Measurements from ENCODE around the gene NVL. TPM values are rescaled to one million over a fixed set of nuclear protein-coding genes. Genes with fewer than 3 reads are reported as not detected.
A peak's percentile ranks its signal among the peaks of the same experiment; 100 is the strongest.

Gene NVL
- total RNA-seq, 1 experiment from 2014 or later = 33.4 TPM

DNA sequence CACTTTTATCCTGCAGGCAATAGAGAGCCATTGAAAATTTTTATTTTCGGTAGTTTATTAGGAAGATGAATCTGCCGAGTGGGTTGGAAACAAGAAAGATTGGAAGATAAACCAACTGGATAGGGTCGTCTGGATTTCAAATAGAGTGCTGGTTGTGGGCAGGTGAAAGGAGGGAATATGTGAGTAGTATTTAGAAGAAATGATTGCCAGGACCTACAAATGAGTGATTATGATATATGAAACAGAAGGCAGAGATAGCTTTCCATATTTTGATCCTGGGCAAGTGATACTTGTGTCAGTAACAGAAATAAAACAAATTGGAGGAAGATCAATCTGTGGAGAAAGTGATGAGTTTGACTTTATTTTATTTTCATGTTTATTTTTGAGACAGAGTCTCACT lies 29.2 kb upstream of the NVL start:
- ATAC-seq (no peak), DNase-seq (ENCODE audit: low spot score) (no peak)
- ChIA-PET CTCF (no interaction called here), POLR2A (no interaction called here)
- H3K4me1 Mint-ChIP-seq = peaks cover 20% of the 10 kb centered on the region
- TF ChIP-seq, protein P1, sequence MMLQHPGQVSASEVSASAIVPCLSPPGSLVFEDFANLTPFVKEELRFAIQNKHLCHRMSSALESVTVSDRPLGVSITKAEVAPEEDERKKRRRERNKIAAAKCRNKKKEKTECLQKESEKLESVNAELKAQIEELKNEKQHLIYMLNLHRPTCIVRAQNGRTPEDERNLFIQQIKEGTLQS (CRISPR knock-in tag; conservative IDR thresholded peaks at IDR 0.05) = no peak
- TF ChIP-seq, protein P2, sequence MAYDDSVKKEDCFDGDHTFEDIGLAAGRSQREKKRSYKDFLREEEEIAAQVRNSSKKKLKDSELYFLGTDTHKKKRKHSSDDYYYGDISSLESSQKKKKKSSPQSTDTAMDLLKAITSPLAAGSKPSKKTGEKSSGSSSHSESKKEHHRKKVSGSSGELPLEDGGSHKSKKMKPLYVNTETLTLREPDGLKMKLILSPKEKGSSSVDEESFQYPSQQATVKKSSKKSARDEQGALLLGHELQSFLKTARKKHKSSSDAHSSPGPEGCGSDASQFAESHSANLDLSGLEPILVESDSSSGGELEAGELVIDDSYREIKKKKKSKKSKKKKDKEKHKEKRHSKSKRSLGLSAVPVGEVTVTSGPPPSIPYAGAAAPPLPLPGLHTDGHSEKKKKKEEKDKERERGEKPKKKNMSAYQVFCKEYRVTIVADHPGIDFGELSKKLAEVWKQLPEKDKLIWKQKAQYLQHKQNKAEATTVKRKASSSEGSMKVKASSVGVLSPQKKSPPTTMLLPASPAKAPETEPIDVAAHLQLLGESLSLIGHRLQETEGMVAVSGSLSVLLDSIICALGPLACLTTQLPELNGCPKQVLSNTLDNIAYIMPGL (CRISPR knock-in tag; IDR thresholded peaks at IDR 0.05) = no peak
- peak overlapping the region; percentile 88 for H3K4me3 Mint-ChIP-seq
- peak overlapping the region; percentile 3; the same call in 1 of the 2 replicates for H3K27ac Mint-ChIP-seq
- H3K36me3 Mint-ChIP-seq = peaks cover 20% of the 10 kb centered on the region
- H3K9me3 Mint-ChIP-seq = no peaks in the 10 kb centered on the region
- H3K27me3 Mint-ChIP-seq (ENCODE audit: low read depth) = no peaks in the 10 kb centered on the region

DNA sequence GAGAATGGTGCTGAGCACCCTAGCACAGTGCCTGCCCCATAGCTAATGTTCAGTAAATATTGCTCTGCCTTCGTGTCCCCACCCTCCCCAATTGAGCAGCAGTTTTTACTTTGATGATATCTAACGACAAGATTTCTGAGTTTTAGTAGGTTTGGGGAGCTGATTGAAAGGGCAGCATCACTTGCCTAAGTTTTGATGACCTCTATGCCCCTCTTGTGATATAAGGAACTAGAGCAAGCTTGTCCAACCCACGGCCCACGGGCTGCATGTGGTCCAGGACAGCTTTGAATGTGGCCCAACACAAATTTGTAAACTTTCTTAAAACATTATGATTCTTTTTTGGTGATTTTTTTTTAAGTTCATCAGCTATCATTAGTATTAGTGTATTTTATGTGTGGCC lies 28.3 kb upstream of the NVL start:
- H3K27ac Mint-ChIP-seq = no peak overlapping the region
- DNase-seq (ENCODE audit: low spot score) (no peak), ATAC-seq (no peak)
- ChIA-PET POLR2A (interaction anchor here (1.2 kb wide), 1 partner anchor 8 kb away, joined by 3 read pairs; no protein-coding TSS in a partner anchor), CTCF (no interaction called here)
- peaks cover 5% of the 10 kb centered on the region for H3K9me3 Mint-ChIP-seq
- TF ChIP-seq, protein P3, sequence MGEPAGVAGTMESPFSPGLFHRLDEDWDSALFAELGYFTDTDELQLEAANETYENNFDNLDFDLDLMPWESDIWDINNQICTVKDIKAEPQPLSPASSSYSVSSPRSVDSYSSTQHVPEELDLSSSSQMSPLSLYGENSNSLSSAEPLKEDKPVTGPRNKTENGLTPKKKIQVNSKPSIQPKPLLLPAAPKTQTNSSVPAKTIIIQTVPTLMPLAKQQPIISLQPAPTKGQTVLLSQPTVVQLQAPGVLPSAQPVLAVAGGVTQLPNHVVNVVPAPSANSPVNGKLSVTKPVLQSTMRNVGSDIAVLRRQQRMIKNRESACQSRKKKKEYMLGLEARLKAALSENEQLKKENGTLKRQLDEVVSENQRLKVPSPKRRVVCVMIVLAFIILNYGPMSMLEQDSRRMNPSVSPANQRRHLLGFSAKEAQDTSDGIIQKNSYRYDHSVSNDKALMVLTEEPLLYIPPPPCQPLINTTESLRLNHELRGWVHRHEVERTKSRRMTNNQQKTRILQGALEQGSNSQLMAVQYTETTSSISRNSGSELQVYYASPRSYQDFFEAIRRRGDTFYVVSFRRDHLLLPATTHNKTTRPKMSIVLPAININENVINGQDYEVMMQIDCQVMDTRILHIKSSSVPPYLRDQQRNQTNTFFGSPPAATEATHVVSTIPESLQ (CRISPR knock-in tag; IDR thresholded peaks at IDR 0.05) = no peak
- TF ChIP-seq IRF2 (CRISPR knock-in tag; IDR thresholded peaks at IDR 0.05; ENCODE audit: borderline replicate concordance, low read depth) (no peak), MYBL2 (CRISPR knock-in tag; IDR thresholded peaks at IDR 0.05) (no peak)
- H3K36me3 Mint-ChIP-seq = peaks cover 14% of the 10 kb centered on the region
- peak overlapping the region; percentile 88 for H3K4me3 Mint-ChIP-seq
- H3K4me1 Mint-ChIP-seq = peaks cover 20% of the 10 kb centered on the region
- no peaks in the 10 kb centered on the region for H3K27me3 Mint-ChIP-seq (ENCODE audit: low read depth)

DNA sequence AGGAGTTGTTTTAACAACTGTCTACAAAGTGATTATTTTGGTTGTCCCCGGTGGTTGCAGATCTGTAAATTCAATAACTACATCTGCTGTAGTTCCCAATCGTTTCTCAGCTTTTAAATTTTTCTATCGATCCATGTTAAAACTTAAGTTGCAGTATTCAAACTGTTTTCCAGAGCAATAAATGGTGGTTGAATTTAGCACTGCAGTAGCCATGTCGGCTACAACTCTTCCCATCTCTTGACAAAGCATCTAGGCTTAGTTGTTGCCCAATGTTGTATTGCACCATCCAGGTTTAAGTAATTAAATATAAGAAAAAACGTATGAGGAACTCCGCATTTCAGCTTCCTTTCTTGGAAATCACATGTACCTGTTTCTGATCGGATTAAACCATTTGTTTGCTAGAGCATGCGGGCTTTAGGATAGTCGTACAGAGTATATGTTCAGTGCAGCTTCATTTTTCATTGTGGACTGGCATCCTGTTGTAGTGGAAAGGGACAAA lies 27.7 kb upstream of the NVL start:
- DNase-seq (ENCODE audit: low spot score) (no peak), ATAC-seq (no peak)
- peaks cover 5% of the 10 kb centered on the region for H3K9me3 Mint-ChIP-seq
- ChIA-PET POLR2A (interaction anchor here (1.2 kb wide), 1 partner anchor 9 kb away, joined by 3 read pairs; no protein-coding TSS in a partner anchor), CTCF (no interaction called here)
- peak overlapping the region; percentile 88 for H3K4me3 Mint-ChIP-seq
- peak overlapping the region; percentile 83 for H3K27ac Mint-ChIP-seq
- peaks cover 20% of the 10 kb centered on the region for H3K4me1 Mint-ChIP-seq
- peaks cover 10% of the 10 kb centered on the region for H3K36me3 Mint-ChIP-seq
- H3K27me3 Mint-ChIP-seq (ENCODE audit: low read depth) = no peaks in the 10 kb centered on the region
- TF ChIP-seq TCF7 (CRISPR knock-in tag; IDR thresholded peaks at IDR 0.05; ENCODE audit: low read depth) (no peak), GRHL2 (CRISPR knock-in tag; IDR thresholded peaks at IDR 0.05; ENCODE audit: insufficient replicate concordance, severe bottlenecking) (no peak), FOXJ3 (CRISPR knock-in tag; IDR thresholded peaks at IDR 0.05; ENCODE audit: borderline replicate concordance) (no peak), KAT7 (CRISPR knock-in tag; IDR thresholded peaks at IDR 0.05; ENCODE audit: borderline replicate concordance) (no peak), ZNF121 (CRISPR knock-in tag; IDR thresholded peaks at IDR 0.05) (no peak)
- TF ChIP-seq, protein P4, sequence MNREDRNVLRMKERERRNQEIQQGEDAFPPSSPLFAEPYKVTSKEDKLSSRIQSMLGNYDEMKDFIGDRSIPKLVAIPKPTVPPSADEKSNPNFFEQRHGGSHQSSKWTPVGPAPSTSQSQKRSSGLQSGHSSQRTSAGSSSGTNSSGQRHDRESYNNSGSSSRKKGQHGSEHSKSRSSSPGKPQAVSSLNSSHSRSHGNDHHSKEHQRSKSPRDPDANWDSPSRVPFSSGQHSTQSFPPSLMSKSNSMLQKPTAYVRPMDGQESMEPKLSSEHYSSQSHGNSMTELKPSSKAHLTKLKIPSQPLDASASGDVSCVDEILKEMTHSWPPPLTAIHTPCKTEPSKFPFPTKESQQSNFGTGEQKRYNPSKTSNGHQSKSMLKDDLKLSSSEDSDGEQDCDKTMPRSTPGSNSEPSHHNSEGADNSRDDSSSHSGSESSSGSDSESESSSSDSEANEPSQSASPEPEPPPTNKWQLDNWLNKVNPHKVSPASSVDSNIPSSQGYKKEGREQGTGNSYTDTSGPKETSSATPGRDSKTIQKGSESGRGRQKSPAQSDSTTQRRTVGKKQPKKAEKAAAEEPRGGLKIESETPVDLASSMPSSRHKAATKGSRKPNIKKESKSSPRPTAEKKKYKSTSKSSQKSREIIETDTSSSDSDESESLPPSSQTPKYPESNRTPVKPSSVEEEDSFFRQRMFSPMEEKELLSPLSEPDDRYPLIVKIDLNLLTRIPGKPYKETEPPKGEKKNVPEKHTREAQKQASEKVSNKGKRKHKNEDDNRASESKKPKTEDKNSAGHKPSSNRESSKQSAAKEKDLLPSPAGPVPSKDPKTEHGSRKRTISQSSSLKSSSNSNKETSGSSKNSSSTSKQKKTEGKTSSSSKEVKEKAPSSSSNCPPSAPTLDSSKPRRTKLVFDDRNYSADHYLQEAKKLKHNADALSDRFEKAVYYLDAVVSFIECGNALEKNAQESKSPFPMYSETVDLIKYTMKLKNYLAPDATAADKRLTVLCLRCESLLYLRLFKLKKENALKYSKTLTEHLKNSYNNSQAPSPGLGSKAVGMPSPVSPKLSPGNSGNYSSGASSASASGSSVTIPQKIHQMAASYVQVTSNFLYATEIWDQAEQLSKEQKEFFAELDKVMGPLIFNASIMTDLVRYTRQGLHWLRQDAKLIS (CRISPR knock-in tag; IDR thresholded peaks at IDR 0.05; ENCODE audit: borderline replicate concordance) = no peak
- TF ChIP-seq, protein P5, sequence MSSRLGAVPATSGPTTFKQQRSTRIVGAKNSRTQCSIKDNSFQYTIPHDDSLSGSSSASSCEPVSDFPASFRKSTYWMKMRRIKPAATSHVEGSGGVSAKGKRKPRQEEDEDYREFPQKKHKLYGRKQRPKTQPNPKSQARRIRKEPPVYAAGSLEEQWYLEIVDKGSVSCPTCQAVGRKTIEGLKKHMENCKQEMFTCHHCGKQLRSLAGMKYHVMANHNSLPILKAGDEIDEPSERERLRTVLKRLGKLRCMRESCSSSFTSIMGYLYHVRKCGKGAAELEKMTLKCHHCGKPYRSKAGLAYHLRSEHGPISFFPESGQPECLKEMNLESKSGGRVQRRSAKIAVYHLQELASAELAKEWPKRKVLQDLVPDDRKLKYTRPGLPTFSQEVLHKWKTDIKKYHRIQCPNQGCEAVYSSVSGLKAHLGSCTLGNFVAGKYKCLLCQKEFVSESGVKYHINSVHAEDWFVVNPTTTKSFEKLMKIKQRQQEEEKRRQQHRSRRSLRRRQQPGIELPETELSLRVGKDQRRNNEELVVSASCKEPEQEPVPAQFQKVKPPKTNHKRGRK (CRISPR knock-in tag; IDR thresholded peaks at IDR 0.05; ENCODE audit: borderline replicate concordance) = no peak
- TF ChIP-seq, protein P2 (CRISPR knock-in tag; IDR thresholded peaks at IDR 0.05) = no peak
- TF ChIP-seq, protein P6, sequence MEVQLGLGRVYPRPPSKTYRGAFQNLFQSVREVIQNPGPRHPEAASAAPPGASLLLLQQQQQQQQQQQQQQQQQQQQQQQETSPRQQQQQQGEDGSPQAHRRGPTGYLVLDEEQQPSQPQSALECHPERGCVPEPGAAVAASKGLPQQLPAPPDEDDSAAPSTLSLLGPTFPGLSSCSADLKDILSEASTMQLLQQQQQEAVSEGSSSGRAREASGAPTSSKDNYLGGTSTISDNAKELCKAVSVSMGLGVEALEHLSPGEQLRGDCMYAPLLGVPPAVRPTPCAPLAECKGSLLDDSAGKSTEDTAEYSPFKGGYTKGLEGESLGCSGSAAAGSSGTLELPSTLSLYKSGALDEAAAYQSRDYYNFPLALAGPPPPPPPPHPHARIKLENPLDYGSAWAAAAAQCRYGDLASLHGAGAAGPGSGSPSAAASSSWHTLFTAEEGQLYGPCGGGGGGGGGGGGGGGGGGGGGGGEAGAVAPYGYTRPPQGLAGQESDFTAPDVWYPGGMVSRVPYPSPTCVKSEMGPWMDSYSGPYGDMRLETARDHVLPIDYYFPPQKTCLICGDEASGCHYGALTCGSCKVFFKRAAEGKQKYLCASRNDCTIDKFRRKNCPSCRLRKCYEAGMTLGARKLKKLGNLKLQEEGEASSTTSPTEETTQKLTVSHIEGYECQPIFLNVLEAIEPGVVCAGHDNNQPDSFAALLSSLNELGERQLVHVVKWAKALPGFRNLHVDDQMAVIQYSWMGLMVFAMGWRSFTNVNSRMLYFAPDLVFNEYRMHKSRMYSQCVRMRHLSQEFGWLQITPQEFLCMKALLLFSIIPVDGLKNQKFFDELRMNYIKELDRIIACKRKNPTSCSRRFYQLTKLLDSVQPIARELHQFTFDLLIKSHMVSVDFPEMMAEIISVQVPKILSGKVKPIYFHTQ (CRISPR knock-in tag; IDR thresholded peaks at IDR 0.05) = no peak
- TF ChIP-seq, protein P7, sequence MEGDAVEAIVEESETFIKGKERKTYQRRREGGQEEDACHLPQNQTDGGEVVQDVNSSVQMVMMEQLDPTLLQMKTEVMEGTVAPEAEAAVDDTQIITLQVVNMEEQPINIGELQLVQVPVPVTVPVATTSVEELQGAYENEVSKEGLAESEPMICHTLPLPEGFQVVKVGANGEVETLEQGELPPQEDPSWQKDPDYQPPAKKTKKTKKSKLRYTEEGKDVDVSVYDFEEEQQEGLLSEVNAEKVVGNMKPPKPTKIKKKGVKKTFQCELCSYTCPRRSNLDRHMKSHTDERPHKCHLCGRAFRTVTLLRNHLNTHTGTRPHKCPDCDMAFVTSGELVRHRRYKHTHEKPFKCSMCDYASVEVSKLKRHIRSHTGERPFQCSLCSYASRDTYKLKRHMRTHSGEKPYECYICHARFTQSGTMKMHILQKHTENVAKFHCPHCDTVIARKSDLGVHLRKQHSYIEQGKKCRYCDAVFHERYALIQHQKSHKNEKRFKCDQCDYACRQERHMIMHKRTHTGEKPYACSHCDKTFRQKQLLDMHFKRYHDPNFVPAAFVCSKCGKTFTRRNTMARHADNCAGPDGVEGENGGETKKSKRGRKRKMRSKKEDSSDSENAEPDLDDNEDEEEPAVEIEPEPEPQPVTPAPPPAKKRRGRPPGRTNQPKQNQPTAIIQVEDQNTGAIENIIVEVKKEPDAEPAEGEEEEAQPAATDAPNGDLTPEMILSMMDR (IDR thresholded peaks at IDR 0.05) = no peak

Data from WTC11 (cell line).